ENCODE results near the gene SLC9A7. TPM values are rescaled to one million over a fixed set of nuclear protein-coding genes. Genes with fewer than 3 reads are reported as not detected.

SLC9A7 gene
- total and polyA plus RNA-seq, 2 donors (not counting 3 experiments of a cell fraction or from before 2014, with no cell fraction given) = 4.6 to 7.5 TPM

DNA sequence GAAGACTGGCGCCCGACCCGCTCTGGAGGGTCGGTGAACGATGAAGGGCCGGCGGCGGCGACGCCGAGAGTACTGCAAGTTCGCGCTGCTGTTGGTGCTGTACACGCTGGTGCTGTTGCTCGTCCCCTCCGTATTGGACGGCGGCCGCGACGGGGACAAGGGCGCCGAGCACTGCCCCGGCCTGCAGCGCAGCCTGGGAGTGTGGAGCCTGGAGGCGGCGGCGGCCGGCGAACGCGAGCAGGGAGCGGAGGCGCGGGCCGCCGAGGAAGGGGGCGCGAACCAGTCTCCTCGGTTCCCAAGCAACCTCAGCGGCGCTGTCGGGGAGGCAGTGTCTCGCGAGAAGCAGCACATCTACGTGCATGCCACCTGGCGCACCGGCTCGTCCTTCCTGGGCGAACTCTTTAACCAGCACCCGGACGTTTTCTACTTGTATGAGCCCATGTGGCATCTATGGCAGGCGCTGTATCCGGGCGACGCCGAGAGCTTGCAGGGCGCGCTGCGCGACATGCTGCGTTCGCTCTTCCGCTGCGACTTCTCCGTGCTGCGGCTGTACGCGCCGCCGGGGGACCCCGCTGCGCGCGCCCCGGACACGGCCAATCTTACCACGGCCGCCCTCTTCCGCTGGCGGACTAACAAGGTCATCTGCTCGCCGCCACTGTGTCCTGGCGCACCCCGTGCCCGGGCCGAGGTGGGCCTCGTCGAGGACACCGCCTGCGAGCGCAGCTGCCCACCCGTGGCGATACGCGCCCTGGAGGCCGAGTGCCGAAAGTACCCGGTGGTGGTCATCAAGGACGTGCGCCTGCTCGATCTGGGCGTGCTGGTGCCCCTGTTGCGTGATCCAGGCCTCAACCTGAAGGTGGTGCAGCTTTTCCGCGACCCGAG is 184.8 kb downstream of the SLC9A7 start:
- ChIA-PET POLR2A (no interaction called here), CTCF (interaction anchor here (0.6 to 4.0 kb wide), 3 partner anchors 9 to 68 kb away, joined by 3 to 11 read pairs (median 4); no protein-coding TSS in a partner anchor)
- Histone ChIP-seq H2AFZ (ENCODE audit: low read depth, low read length) (peak overlapping the region; percentile 48), H3K4me1 (ENCODE audit: control insufficient read depth, extremely low read depth, insufficient read depth, low read length) (peaks cover 30% of the 10 kb centered on the region), H3K9me3 (replicated peaks; ENCODE audit: control insufficient read depth, insufficient read depth, low read length) (no peaks in the 10 kb centered on the region), H3K9me1 (replicated peaks; ENCODE audit: control insufficient read depth, extremely low read depth, insufficient read depth, low read length) (no peaks in the 10 kb centered on the region), H3K36me3 (ENCODE audit: control insufficient read depth in 2 of 2, extremely low read depth in 1 of 2, insufficient read depth in 2 of 2, low read length in 2 of 2) (no peaks in the 10 kb centered on the region), H4K20me1 (replicated peaks; ENCODE audit: control insufficient read depth, extremely low read depth, insufficient read depth, low read length) (no peaks in the 10 kb centered on the region), H3K79me2 (ENCODE audit: control insufficient read depth, insufficient read depth, low read length) (peaks cover 3% of the 10 kb centered on the region), H3K9ac (replicated peaks; ENCODE audit: extremely low read depth, insufficient read depth, low read length) (peak overlapping the region; percentile 16), H3K4me3 (replicated peaks in 1 of 3; ENCODE audit: insufficient read depth in 1 of 3, low read depth in 1 of 3, low read length in 3 of 3) (peak overlapping the region; percentile 48 to 74 (median 67)), H3K27ac (ENCODE audit: insufficient read depth, low read depth, low read length) (peak overlapping the region; percentile 52), H3K4me2 (ENCODE audit: insufficient read depth, low read length) (peak overlapping the region; percentile 76), H3K27me3 (ENCODE audit: control insufficient read depth in 2 of 2, insufficient read depth in 2 of 2, low read length in 2 of 2) (no peaks in the 10 kb centered on the region)
- intact Hi-C loops (cut with micrococcal nuclease) (loop anchor here (1.0 to 10.0 kb wide), 2 partner anchors 68 to 221 kb away; no protein-coding TSS in a partner anchor), dilution Hi-C loops (cut with MboI; ENCODE audit: extremely low pct_ligation_motif_present, low sequenced_read_pairs) (no loop called here)
- FAIRE-seq (no peak), DNase-seq (ENCODE audit: low read depth, low spot score) (peak; percentile 63)
- BruUV-seq (replicated peaks) = no TSS peak
- TF ChIP-seq EZH2 (IDR thresholded peaks at IDR 0.05; ENCODE audit: borderline replicate concordance, low read depth, low read length, severe bottlenecking) (no peak), POLR2A (IDR thresholded peaks at IDR 0.05; ENCODE audit: low read depth, low read length) (no peak), POLR2AphosphoS5 (IDR thresholded peaks at IDR 0.05; ENCODE audit: insufficient read depth, low read depth, low read length) (no peak)
- TF ChIP-seq, protein P1, sequence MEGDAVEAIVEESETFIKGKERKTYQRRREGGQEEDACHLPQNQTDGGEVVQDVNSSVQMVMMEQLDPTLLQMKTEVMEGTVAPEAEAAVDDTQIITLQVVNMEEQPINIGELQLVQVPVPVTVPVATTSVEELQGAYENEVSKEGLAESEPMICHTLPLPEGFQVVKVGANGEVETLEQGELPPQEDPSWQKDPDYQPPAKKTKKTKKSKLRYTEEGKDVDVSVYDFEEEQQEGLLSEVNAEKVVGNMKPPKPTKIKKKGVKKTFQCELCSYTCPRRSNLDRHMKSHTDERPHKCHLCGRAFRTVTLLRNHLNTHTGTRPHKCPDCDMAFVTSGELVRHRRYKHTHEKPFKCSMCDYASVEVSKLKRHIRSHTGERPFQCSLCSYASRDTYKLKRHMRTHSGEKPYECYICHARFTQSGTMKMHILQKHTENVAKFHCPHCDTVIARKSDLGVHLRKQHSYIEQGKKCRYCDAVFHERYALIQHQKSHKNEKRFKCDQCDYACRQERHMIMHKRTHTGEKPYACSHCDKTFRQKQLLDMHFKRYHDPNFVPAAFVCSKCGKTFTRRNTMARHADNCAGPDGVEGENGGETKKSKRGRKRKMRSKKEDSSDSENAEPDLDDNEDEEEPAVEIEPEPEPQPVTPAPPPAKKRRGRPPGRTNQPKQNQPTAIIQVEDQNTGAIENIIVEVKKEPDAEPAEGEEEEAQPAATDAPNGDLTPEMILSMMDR (IDR thresholded peaks at IDR 0.05; ENCODE audit: extremely low read depth in 1 of 2, insufficient read depth in 1 of 2, low read depth in 1 of 2, low read length in 2 of 2) = peak in 1 of 2 donors; percentile 28
